PC-3 (cell line): ENCODE measurements around the gene BDKRB2. TPM values are rescaled to one million over a fixed set of nuclear protein-coding genes. Genes with fewer than 3 reads are reported as not detected.
A peak's percentile ranks its signal among the peaks of the same experiment; 100 is the strongest.

Source experiments
- ATAC-seq: fragments of 200-7000 bp; cut with Tn5 transposase; 2 replicates; pipeline ENCODE4 v1.9.1; 2020; ENCODE audit warnings: mild to moderate bottlenecking, moderate library complexity
- BruUV-seq: library from RNA; stranded (reverse); fragments of 400-500 nt; replicated peaks from 2 replicates; lab custom pipeline; 2021; lab: Mats Ljungman, UMichigan
- CTCF ChIA-PET: fragments of 300-600 bp; sonication (Branson Sonifier 250); formaldehyde crosslinking; loops from one replicate; lab custom pipeline; 2022; ENCODE audit warnings: antibody characterized with exemption; lab: Charles Lee
- POLR2A ChIA-PET: fragments of 300-600 bp; sonication (Branson Sonifier 250); formaldehyde crosslinking; loops from one replicate; lab custom pipeline; 2022; ENCODE audit warnings: antibody characterized with exemption; ENCODE audit not compliant: unreplicated experiment; lab: Charles Lee
- DNase-seq: peaks from one replicate; pipeline ENCODE4 v3.0.0-alpha.2; 2015
- H2AFZ ChIP-seq: fragments of 300-600 bp; sonication (generic); 2 replicates; pipeline ENCODE4 v1.6.0; 2016; ENCODE audit warnings: antibody characterized with exemption, low read length
- H3F3A ChIP-seq: fragments of 300-600 bp; sonication (generic); one replicate; pipeline ENCODE4 v1.6.0; 2017; ENCODE audit warnings: antibody characterized with exemption, low read length, control low read depth, mild to moderate bottlenecking; ENCODE audit not compliant: unreplicated experiment
- H3K27ac ChIP-seq: fragments of 300-600 bp; sonication (generic); 2 replicates; pipeline ENCODE4 v1.5.1; 2016; ENCODE audit warnings: mild to moderate bottlenecking, low read length
- H3K27me3 ChIP-seq: fragments of 300-600 bp; sonication (generic); 2 replicates; pipeline ENCODE4 v1.6.1; 2016; ENCODE audit warnings: low read length, mixed read lengths
- H3K36me3 ChIP-seq: fragments of 300-600 bp; sonication (generic); 2 replicates; pipeline ENCODE4 v1.6.1; 2016; ENCODE audit warnings: low read depth, mixed run types, low read length, mixed read lengths
- H3K4me1 ChIP-seq: fragments of 300-600 bp; sonication (generic); 2 replicates; pipeline ENCODE4 v1.5.1; 2016; ENCODE audit warnings: low read length; ENCODE audit not compliant: insufficient read depth
- H3K4me2 ChIP-seq: fragments of 300-600 bp; sonication (generic); 2 replicates; pipeline ENCODE4 v1.6.0; 2016; ENCODE audit warnings: low read length
- H3K4me3 ChIP-seq: fragments of 300-600 bp; sonication (generic); 2 replicates; pipeline ENCODE4 v1.5.1; 2016; ENCODE audit warnings: mild to moderate bottlenecking, low read length, mixed read lengths
- H3K79me2 ChIP-seq: fragments of 300-600 bp; sonication (generic); 2 replicates; pipeline ENCODE4 v1.6.1; 2017; ENCODE audit warnings: low read length, mixed read lengths
- H3K9ac ChIP-seq: fragments of 300-600 bp; sonication (generic); 2 replicates; pipeline ENCODE4 v1.6.0; 2016; ENCODE audit warnings: mild to moderate bottlenecking, low read length
- H3K9me2 ChIP-seq: fragments of 300-600 bp; sonication (generic); replicated peaks from 2 replicates; pipeline ENCODE4 v1.6.1; 2016; ENCODE audit warnings: mixed run types, low read length, mixed read lengths
- H3K9me3 ChIP-seq: fragments of 300-600 bp; sonication (generic); 2 replicates; pipeline ENCODE4 v1.6.1; 2016; ENCODE audit warnings: low read length, mixed read lengths
- H4K20me1 ChIP-seq: fragments of 300-600 bp; sonication (generic); 2 replicates; pipeline ENCODE4 v1.6.1; 2016; ENCODE audit warnings: low read length, mixed read lengths
- CTCF ChIP-seq: fragments of 300-600 bp; sonication (generic); conservative IDR thresholded peaks from 2 replicates; pipeline ENCODE4 v1.5.1; 2017; ENCODE audit warnings: antibody characterized with exemption, low read depth, mild to moderate bottlenecking, low read length
- EZH2 ChIP-seq: fragments of 300-600 bp; sonication (generic); IDR thresholded peaks from one replicate; pipeline ENCODE4 v1.6.1; 2017; ENCODE audit warnings: antibody characterized with exemption, mild to moderate bottlenecking, low read length; ENCODE audit not compliant: unreplicated experiment
- EZH2phosphoT487 ChIP-seq: fragments of 300-600 bp; sonication (generic); IDR thresholded peaks from 2 replicates; pipeline ENCODE4 v1.6.1; 2018; ENCODE audit warnings: mild to moderate bottlenecking, antibody characterized with exemption, low read length, borderline replicate concordance
- intact Hi-C: fragments of 100-400 bp; cut with micrococcal nuclease; formaldehyde crosslinking; loops from 2 replicates; pipeline ENCODE4 v1.9.0; 2023
- total RNA-seq: library from RNA; depleted of rRNA; stranded (reverse); fragments of >200 nt; gene quantifications from 2 replicates; pipeline ENCODE4 v1.2.3, GENCODE V29; 2014

BDKRB2 gene
- total RNA-seq, 1 experiment from 2014 or later, result 0.07 TPM

DNA sequence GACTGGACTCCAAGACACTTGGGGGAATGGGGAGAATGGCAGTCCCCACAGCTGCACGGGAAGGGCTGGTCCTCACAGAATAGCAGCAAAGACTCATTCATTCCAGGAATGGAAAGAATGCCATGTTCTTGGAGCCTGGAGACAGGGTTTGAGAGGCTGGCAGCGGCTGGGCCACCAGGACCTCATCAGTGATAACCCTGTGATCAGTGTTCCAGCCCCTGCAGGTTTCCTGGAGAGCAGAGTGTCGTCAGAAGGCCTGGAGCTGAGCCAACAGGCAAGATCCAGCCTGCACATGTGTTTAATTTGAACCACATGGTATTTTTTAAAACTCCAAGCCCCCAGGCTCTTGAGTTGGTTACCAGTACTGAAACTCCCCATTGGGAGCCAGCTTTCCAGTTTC is 62.7 kb downstream of the BDKRB2 start:
- Histone ChIP-seq H3K36me3 (no peaks in the 10 kb centered on the region), H3K9ac (no peak overlapping the region), H3K4me2 (no peak overlapping the region), H2AFZ (no peak overlapping the region), H3K4me3 (no peak overlapping the region), H3K27ac (peak overlapping the region; percentile 63), H4K20me1 (no peaks in the 10 kb centered on the region), H3K79me2 (no peaks in the 10 kb centered on the region), H3K9me2 (no peaks in the 10 kb centered on the region), H3K4me1 (peaks cover 24% of the 10 kb centered on the region), H3F3A (no peaks in the 10 kb centered on the region), H3K27me3 (no peaks in the 10 kb centered on the region), H3K9me3 (no peaks in the 10 kb centered on the region)
- CTCF ChIA-PET, result no interaction called here
- no TSS peak for BruUV-seq
- POLR2A ChIA-PET, result no interaction called here
- no peak for TF ChIP-seq EZH2phosphoT487
- TF ChIP-seq EZH2, result no peak
- no peak for TF ChIP-seq CTCF
- intact Hi-C loops, result no loop called here
- DNase-seq (no peak), ATAC-seq (no peak)

DNA sequence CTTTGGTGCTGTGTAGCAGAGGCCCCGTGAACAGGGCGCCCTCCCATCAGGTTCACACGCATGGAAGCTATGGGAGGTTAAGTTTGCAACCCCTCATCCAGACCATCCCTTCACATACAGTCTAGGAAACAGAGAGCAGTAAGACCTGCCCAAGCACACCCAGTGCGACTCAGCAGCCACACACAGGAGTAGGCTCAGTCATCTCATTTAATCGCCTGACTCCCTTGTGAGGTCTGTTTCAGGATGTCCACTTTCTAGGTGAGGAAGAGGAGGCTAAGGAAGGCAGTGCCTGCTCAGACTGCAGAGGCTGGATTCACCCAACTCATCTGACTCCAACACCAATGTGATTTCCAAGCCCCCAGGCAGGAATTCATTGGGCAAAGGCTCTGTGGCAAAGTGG is 63.3 kb downstream of the BDKRB2 start:
- intact Hi-C loops, result no loop called here
- CTCF ChIA-PET, result no interaction called here
- no peak overlapping the region for H3K4me3 ChIP-seq

More for the DNA sequence above, 63.3 kb downstream of the BDKRB2 start:
- no peak overlapping the region for H2AFZ ChIP-seq
- POLR2A ChIA-PET, result no interaction called here
- no peaks in the 10 kb centered on the region for H3K27me3 ChIP-seq
- no peak overlapping the region for H3K4me2 ChIP-seq
- no peaks in the 10 kb centered on the region for H3K36me3 ChIP-seq
- peak overlapping the region; percentile 63 for H3K27ac ChIP-seq
- BruUV-seq, result no TSS peak
- no peaks in the 10 kb centered on the region for H3K9me2 ChIP-seq
- H4K20me1 ChIP-seq, result no peaks in the 10 kb centered on the region
- no peak for TF ChIP-seq CTCF
- no peak for TF ChIP-seq EZH2phosphoT487
- TF ChIP-seq EZH2, result no peak
- H3K9ac ChIP-seq, result peak overlapping the region; percentile 22; the same call in 1 of the 2 replicates
- H3K4me1 ChIP-seq, result peaks cover 24% of the 10 kb centered on the region
- H3K79me2 ChIP-seq, result no peaks in the 10 kb centered on the region
- DNase-seq (peak; percentile 42), ATAC-seq (peak; percentile 31; the same call in 1 of the 2 replicates)
- no peaks in the 10 kb centered on the region for H3F3A ChIP-seq
- no peaks in the 10 kb centered on the region for H3K9me3 ChIP-seq
